ENCODE data around the gene ATRX. TPM values are rescaled to one million over a fixed set of nuclear protein-coding genes. Genes with fewer than 3 reads are reported as not detected.
"Not testable (repeated sequence)": the region's sequence is repeated elsewhere in the genome, so short reads cannot be mapped to it uniquely, and the experiment has no call there.

The ATRX gene
- total RNA-seq, 4 donors from 2014 or later, result 79.3 to 309 (median 99.6) TPM

- DNase-seq, result no peak
- no peaks in the 10 kb centered on the region for H3K36me3 ChIP-seq
- H3K27ac ChIP-seq, result no peak overlapping the region
- H3K9me3 ChIP-seq, result no peaks in the 10 kb centered on the region
- TF ChIP-seq, protein P1, sequence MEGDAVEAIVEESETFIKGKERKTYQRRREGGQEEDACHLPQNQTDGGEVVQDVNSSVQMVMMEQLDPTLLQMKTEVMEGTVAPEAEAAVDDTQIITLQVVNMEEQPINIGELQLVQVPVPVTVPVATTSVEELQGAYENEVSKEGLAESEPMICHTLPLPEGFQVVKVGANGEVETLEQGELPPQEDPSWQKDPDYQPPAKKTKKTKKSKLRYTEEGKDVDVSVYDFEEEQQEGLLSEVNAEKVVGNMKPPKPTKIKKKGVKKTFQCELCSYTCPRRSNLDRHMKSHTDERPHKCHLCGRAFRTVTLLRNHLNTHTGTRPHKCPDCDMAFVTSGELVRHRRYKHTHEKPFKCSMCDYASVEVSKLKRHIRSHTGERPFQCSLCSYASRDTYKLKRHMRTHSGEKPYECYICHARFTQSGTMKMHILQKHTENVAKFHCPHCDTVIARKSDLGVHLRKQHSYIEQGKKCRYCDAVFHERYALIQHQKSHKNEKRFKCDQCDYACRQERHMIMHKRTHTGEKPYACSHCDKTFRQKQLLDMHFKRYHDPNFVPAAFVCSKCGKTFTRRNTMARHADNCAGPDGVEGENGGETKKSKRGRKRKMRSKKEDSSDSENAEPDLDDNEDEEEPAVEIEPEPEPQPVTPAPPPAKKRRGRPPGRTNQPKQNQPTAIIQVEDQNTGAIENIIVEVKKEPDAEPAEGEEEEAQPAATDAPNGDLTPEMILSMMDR (IDR thresholded peaks at IDR 0.05), result no peak
- no peak for TF ChIP-seq POLR2A (IDR thresholded peaks at IDR 0.05)
- no peaks in the 10 kb centered on the region for H3K27me3 ChIP-seq
- H3K4me3 ChIP-seq, result no peak overlapping the region
- H3K4me1 ChIP-seq, result no peaks in the 10 kb centered on the region
Observed at GRCh38 chrX:77743720-77744119, 42.3 kb downstream of the ATRX start.

DNA sequence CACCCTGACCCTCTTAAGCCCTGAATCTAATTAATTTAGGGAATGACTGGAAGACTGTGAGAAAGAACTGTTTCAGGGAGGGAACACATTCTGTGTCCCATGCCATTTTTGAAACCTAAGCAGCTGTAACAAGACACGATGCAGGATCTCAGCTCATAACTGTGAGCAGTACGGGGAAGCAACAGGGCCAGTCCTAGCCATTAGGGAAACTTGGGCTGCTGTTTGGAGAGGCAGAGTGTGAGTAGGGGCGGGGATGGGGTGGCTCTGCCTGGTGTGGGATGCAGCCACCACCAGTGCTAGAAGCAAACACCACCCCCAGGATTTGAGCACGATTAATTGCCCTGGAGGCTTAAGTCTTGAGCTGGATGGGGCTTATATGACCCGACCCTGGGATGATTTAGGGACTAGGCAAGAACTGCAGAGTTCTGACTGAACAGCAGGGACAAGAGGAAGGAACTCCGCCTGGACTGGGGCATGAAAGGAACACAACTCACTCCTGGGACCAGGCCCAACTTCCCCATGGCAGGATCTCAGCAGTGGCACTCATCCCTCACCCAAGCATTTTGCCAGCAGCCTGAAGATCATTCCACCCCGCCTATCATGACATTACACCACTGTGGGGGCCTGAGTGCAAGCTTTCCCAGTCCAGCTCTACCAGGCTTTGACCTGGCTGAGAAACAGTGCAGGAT lies 43.1 kb downstream of the ATRX start:
- Histone ChIP-seq H3K36me3 (no peaks in the 10 kb centered on the region), H3K27me3 (no peaks in the 10 kb centered on the region), H3K27ac (no peak overlapping the region), H3K4me3 (no peak overlapping the region), H3K4me1 (no peaks in the 10 kb centered on the region), H3K9me3 (no peaks in the 10 kb centered on the region)
- DNase-seq, result no peak
- TF ChIP-seq, protein P1 (IDR thresholded peaks at IDR 0.05), result no peak
- no peak for TF ChIP-seq POLR2A (IDR thresholded peaks at IDR 0.05)

GRCh38 chrX:77740376-77740905 lies 45.6 kb downstream of the ATRX start:
- no peaks in the 10 kb centered on the region for H3K4me1 ChIP-seq
- no peak for TF ChIP-seq POLR2A (IDR thresholded peaks at IDR 0.05)
- TF ChIP-seq, protein P1 (IDR thresholded peaks at IDR 0.05), result no peak
- no peak for DNase-seq
- no peaks in the 10 kb centered on the region for H3K36me3 ChIP-seq
- H3K27me3 ChIP-seq, result no peaks in the 10 kb centered on the region
- no peak overlapping the region for H3K4me3 ChIP-seq
- no peak overlapping the region for H3K27ac ChIP-seq
- no peaks in the 10 kb centered on the region for H3K9me3 ChIP-seq

DNA sequence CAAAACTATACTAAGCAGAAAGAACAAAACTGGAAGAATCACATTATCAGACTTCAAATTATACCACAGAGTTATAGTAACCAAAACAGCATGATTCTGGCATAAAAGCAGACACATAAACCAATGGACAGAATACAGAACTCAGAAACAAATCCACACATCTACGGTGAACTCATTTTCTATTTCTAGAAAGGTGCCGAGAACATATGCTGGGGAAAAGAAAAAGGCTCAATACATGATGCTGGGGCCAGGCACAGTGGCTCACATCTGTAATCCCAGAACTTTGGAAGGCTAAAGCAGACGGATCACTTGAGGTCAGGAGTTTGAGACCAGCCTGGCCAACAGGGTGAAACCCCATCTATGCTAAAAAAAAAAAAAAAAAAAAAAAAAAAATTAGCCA lies 52.7 kb downstream of the ATRX start:
- no peaks in the 10 kb centered on the region for H3K36me3 ChIP-seq
- H3K4me3 ChIP-seq, result no peak overlapping the region
- H3K27ac ChIP-seq, result no peak overlapping the region
- no peaks in the 10 kb centered on the region for H3K9me3 ChIP-seq
- H3K27me3 ChIP-seq, result no peaks in the 10 kb centered on the region
- H3K4me1 ChIP-seq, result no peaks in the 10 kb centered on the region
- DNase-seq, result no peak
- TF ChIP-seq POLR2A (IDR thresholded peaks at IDR 0.05), result no peak
- TF ChIP-seq, protein P1 (IDR thresholded peaks at IDR 0.05), result no peak

DNA sequence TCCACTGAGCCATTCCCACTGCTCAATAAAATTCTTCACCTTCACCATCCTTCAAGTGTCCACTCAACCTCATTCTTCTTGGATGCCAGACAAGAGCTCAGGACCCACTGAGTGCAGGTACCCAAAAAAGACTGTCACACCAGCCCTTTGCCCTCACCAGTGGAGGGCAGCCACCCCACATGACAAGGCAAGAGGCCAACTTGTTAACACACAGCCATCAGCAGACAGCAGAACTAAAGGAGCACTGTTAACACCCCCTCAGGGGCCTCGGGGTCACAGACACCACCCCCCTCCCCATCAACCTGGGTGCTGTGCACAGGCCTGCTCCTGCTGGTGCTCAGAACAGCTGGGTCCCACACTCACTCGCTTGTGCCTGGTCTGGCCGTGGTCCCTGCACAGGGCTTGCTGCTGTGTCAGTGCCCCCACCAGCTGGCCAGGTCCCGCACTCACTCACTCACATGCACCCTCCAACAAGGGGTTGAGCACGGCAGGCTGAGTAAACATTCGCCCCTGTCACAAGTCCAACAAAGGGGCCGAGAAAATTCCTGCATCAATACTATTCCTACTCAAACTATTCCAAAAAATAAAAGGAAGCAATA lies 54.1 kb downstream of the ATRX start:
- no peaks in the 10 kb centered on the region for H3K27me3 ChIP-seq
- no peak overlapping the region for H3K4me3 ChIP-seq
- no peaks in the 10 kb centered on the region for H3K4me1 ChIP-seq
- no peaks in the 10 kb centered on the region for H3K9me3 ChIP-seq
- DNase-seq, result no peak
- TF ChIP-seq, protein P1 (IDR thresholded peaks at IDR 0.05), result no peak
- TF ChIP-seq POLR2A (IDR thresholded peaks at IDR 0.05), result no peak
- no peaks in the 10 kb centered on the region for H3K36me3 ChIP-seq
- no peak overlapping the region for H3K27ac ChIP-seq

DNA sequence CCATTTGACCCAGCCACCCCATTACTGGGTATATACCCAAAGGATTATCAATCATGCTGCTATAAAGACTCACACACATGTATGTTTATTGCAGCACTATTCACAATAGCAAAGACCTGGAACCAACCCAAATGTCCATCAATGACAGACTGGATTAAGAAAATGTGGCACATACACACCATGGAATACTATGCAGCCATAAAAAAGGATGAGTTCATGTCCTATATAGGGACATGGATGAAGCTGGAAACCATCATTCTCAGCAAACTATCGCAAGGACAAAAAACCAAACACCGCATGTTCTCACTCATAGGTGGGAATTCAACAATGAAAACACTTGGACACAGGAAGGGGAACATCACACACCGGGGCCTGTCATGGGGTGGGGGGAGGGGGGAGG lies 59.9 kb downstream of the ATRX start:
- not testable (repeated sequence) for H3K27me3 ChIP-seq, H3K4me1 ChIP-seq, H3K27ac ChIP-seq, H3K4me3 ChIP-seq, H3K36me3 ChIP-seq, DNase-seq, H3K9me3 ChIP-seq
